GOT3 (cell line): ENCODE measurements around the gene HIP1.
"Not testable (repeated sequence)": the region's sequence is repeated elsewhere in the genome, so short reads cannot be mapped to it uniquely, and the experiment has no call there.

Experiments
- DNase-seq: peaks from one replicate; lab custom pipeline; 2025; ENCODE audit warnings: mixed read lengths; lab: John Stamatoyannopoulos, UW

Gene HIP1

GRCh38 chr7:75569629-75570282 lies 169.0 kb downstream of the HIP1 start:
- not testable (repeated sequence) for DNase-seq

DNA sequence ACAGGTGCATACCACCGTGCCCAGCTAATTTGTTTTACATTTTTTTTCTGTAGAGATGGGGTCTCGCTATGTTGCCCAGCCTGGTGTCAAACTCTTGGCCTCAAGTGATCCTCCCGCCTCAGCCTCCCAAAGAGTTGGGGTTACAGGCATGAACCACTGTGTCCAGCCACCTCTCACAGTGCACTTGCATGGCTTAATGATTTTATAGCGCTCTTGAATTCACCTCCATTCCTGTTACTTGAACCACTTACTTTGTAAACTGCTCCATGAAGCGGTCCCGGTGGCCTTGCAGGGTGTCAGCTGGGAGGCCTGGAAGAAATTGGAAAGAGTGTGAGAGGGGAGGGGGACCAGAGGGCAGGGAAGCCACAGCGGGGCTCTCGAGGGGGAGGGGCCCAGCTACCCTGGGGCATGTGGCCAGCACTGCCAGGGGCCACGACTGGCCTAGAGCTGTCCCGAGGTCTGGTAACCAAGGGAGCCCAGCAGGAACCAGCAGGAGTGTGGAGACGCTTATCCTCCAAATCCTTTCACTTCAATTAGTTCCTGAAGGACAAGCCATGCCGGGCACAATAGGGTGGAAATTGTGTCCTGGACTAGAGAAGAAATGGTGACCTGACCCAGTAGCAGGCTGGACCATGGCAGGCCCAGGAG lies 170.7 kb downstream of the HIP1 start:
- DNase-seq = no peak

- DNase-seq = no peak
Observed at GRCh38 chr7:75565132-75565837, 173.5 kb downstream of the HIP1 start.

GRCh38 chr7:75563171-75563570 lies 175.6 kb downstream of the HIP1 start:
- no peak for DNase-seq

- no peak for DNase-seq
Observed at GRCh38 chr7:75559976-75560365, 178.8 kb downstream of the HIP1 start.

- no peak for DNase-seq
Observed at GRCh38 chr7:75559355-75559975, 179.3 kb downstream of the HIP1 start.

DNA sequence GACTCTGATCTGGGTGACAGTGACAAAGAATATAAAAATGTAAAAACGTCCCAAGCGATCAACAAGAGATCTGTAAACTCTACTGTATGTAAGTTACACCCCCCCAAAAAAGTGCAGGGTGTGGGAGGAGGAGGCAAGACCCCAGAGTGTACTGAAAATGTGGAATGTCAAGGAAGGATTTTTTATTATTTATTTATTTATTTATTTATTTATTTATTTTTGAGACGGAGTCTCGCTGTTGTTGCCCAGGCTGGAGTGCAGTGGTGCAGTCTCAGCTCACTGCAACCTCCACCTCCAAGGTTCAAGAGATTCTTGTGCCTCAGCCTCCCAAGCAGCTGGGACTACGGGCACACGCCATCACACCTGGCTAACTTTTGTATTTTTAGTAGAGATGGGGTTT lies 181.9 kb downstream of the HIP1 start:
- DNase-seq = not testable (repeated sequence)

DNA sequence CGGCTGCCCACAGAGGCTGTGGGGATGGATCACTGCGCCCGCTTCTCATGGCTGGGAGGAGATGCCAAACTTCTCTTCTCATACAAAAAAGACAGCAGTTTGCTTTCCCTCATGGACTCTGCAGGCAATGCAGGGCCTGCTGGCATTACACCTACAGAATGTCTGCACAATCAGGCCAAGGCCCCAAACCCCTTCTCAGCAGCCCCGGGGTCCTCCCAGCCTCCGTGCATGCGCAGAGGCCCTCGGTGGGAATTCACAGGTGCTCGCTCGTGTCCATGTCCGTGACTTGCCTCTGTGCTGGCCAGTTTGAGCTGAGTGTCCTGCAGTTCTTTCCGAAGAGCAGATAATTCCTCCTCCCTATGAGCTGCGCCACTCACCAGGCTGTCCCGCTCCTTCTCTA lies 183.0 kb downstream of the HIP1 start:
- no peak for DNase-seq

DNA sequence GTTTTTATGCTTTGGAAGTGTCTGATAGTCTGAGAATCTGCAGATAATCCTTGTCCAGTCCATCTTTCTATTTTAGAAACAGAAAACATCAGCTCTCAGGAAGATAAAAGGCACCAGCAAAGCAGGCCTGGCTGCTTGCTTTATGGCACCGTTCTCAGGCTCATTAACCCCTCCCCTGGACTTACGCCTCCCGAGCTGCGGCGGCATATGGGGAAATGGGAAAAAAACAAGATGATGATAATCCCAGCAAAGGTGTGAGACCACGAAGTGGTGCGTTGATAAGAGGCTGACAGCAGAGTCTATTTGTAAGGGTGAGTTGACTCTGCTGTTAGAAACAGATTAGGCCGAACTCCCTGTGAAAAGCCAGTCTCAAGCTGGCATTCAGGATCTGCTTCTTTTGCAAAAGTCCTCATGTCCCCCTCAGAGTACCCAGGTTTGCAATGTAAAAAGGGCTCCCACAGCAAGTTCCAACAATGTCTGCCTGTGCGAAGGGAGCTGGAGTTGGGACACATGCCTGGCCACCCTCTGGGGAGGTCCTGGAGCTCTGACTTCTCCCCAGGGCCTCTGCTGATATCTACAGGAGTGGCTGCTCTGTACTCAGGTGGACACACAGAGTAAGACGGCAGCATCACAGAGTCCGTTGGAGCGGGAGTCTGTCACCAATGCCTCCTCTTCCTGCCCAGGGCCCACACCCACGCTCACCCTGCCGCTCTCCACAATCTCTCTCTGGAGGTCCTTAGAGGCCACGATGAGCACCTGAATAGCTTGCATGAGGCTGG lies 192.3 kb downstream of the HIP1 start:
- no peak for DNase-seq

- no peak for DNase-seq
Observed at GRCh38 chr7:75537731-75538130, 201.0 kb downstream of the HIP1 start.

GRCh38 chr7:75536940-75537538 lies 201.7 kb downstream of the HIP1 start:
- no peak for DNase-seq

- DNase-seq = no peak
Observed at GRCh38 chr7:75536491-75536890, 202.2 kb downstream of the HIP1 start.

- no peak for DNase-seq
Observed at GRCh38 chr7:75534727-75535307, 203.9 kb downstream of the HIP1 start.

GRCh38 chr7:75533926-75534325 lies 204.8 kb downstream of the HIP1 start:
- DNase-seq = no peak

DNA sequence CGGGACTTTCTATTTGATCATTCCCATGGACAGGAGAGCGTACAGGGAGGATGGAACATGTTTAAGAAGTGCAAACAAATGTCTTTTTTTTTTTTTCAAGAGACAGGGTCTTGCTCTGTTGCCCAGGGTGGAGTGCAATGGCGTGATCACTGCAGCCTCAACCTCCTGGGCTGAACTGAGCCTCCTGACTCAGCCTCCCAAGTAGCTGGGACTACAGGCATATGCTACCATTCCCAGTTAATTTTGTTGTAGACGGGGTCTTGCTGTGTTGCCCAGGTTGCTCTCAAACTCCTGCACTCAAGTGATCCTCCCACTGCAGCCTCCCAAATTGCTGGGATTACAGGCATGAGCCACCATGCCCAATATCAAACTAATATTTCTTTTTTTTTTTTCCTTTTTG lies 206.1 kb downstream of the HIP1 start:
- no peak for DNase-seq

- no peak for DNase-seq
Observed at GRCh38 chr7:75531359-75531821, 207.4 kb downstream of the HIP1 start.

DNA sequence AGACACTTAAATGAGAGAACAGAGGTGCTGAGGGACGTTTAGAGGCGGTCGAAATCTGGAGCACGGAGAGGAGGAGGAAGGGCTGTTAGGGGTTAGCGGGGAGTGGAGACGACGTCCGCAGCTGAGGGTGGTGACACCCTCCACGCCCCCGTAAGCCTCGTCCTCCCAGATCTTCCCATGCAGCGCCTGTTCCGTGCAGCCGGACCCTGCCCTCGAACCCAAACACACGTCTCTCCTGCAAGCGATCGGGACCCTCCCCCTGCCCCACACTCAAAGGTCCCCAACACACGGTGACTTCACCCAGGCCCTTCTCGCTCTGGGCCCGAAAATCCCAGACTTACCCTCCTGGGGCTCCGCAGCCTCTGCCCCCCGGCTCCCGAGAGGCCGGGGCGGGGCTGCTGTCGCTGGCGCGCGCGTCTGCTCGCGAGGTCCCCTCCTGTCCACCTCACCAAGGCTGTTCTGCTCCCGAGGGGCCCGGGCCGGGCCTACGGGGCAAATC lies 211.5 kb downstream of the HIP1 start:
- not testable (repeated sequence) for DNase-seq

- not testable (repeated sequence) for DNase-seq
Observed at GRCh38 chr7:75521727-75522126, 217.0 kb downstream of the HIP1 start.

DNA sequence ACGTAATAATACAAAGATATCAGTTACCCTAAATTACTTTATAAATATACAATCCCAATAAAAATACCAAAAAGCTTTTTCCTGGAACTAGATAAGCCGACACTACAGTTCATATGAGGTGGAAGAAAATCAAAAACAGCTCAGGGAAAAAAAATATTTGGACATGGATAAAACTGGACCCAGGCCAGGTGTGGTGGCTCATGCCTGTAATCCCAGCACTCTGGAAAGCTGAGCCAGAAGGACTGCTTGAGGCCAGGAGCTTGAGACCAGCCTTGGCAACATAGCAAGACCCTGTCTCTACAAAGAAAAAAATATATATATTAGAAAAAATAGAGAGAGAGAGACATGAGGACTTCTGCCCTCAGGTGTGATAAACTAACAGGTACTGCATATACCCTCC lies 219.9 kb downstream of the HIP1 start:
- not testable (repeated sequence) for DNase-seq

- not testable (repeated sequence) for DNase-seq
Observed at GRCh38 chr7:75509033-75509432, 229.7 kb downstream of the HIP1 start.

- not testable (repeated sequence) for DNase-seq
Observed at GRCh38 chr7:75492020-75492419, 246.7 kb downstream of the HIP1 start, which contains the start of gene SPDYE5. Gene SPDYE5, plus strand, starts transcription at chr7:75492320. Its CDS starts 1,728 bp downstream, at chr7:75494048.
